Measurements from ENCODE around the gene GIMAP7.
"Not testable (repeated sequence)": the region's sequence is repeated elsewhere in the genome, so short reads cannot be mapped to it uniquely, and the experiment has no call there.

The GIMAP7 gene

GRCh38 chr7:150481922-150482321 lies 32.8 kb upstream of the GIMAP7 start:
- no peak for TF ChIP-seq ZNF571 (tag by site-specific recombination; IDR thresholded peaks at IDR 0.05)
- TF ChIP-seq TCF7L2 (IDR thresholded peaks at IDR 0.05; ENCODE audit: borderline replicate concordance, low read depth, low read length): no peak
- no peak for TF ChIP-seq ZBTB48 (tag by site-specific recombination; IDR thresholded peaks at IDR 0.05)
- no peak for TF ChIP-seq ZSCAN30 (tag by site-specific recombination; IDR thresholded peaks at IDR 0.05)
- CTCF ChIA-PET: no interaction called here
- Histone ChIP-seq H3K36me3 (ENCODE audit: control insufficient read depth in 2 of 2, insufficient read depth in 1 of 2, low read length in 2 of 2) (no peaks in the 10 kb centered on the region), H3K27ac (ENCODE audit: extremely low read depth, low read depth, low read length) (no peak overlapping the region), H3K9me3 (ENCODE audit: control insufficient read depth, insufficient read depth, low read depth, low read length) (no peaks in the 10 kb centered on the region), H3K4me3 (ENCODE audit: low read depth, low read length) (no peak overlapping the region), H3K4me1 (ENCODE audit: control insufficient read depth, insufficient read depth, low read length) (no peaks in the 10 kb centered on the region)
- POLR2A ChIA-PET: no interaction called here

- H3K36me3 ChIP-seq (ENCODE audit: control insufficient read depth in 2 of 2, insufficient read depth in 1 of 2, low read length in 2 of 2); H3K9me3 ChIP-seq (ENCODE audit: control insufficient read depth, insufficient read depth, low read depth, low read length); CTCF ChIA-PET; H3K27ac ChIP-seq (ENCODE audit: extremely low read depth, low read depth, low read length); H3K4me1 ChIP-seq (ENCODE audit: control insufficient read depth, insufficient read depth, low read length); H3K4me3 ChIP-seq (ENCODE audit: low read depth, low read length): not testable (repeated sequence)
- POLR2A ChIA-PET: interaction anchor here (0.6 kb wide), 1 partner anchor 425 kb away, joined by 3 read pairs; no protein-coding TSS in a partner anchor
Observed at GRCh38 chr7:150483514-150483913, 31.2 kb upstream of the GIMAP7 start.

- CTCF ChIA-PET; H3K4me3 ChIP-seq (ENCODE audit: low read depth, low read length): not testable (repeated sequence)
- POLR2A ChIA-PET: interaction anchor here (0.6 kb wide), 2 partner anchors 425 to 774 kb away, joined by 3 read pairs; no protein-coding TSS in a partner anchor
Observed at GRCh38 chr7:150484071-150484470, 30.6 kb upstream of the GIMAP7 start.

GRCh38 chr7:150487625-150488024 lies 27.0 kb upstream of the GIMAP7 start:
- no peak overlapping the region for H3K4me3 ChIP-seq (ENCODE audit: low read depth, low read length)
- no peaks in the 10 kb centered on the region for H3K36me3 ChIP-seq (ENCODE audit: control insufficient read depth in 2 of 2, insufficient read depth in 1 of 2, low read length in 2 of 2)
- no peak overlapping the region for H3K27ac ChIP-seq (ENCODE audit: extremely low read depth, low read depth, low read length)
- TF ChIP-seq REPIN1 (tag by site-specific recombination; IDR thresholded peaks at IDR 0.05; ENCODE audit: low read depth) (no peak), ZNF341 (tag by site-specific recombination; IDR thresholded peaks at IDR 0.05; ENCODE audit: low read depth) (no peak)
- ChIA-PET CTCF (no interaction called here), POLR2A (no interaction called here)
- H3K4me1 ChIP-seq (ENCODE audit: control insufficient read depth, insufficient read depth, low read length): no peaks in the 10 kb centered on the region
- no peaks in the 10 kb centered on the region for H3K9me3 ChIP-seq (ENCODE audit: control insufficient read depth, insufficient read depth, low read depth, low read length)

More at GRCh38 chr7:150484071-150484470, 30.6 kb upstream of the GIMAP7 start:
- H3K27ac ChIP-seq (ENCODE audit: extremely low read depth, low read depth, low read length); H3K4me1 ChIP-seq (ENCODE audit: control insufficient read depth, insufficient read depth, low read length); H3K36me3 ChIP-seq (ENCODE audit: control insufficient read depth in 2 of 2, insufficient read depth in 1 of 2, low read length in 2 of 2); H3K9me3 ChIP-seq (ENCODE audit: control insufficient read depth, insufficient read depth, low read depth, low read length): not testable (repeated sequence)

GRCh38 chr7:150489782-150490181 lies 24.9 kb upstream of the GIMAP7 start:
- H3K9me3 ChIP-seq (ENCODE audit: control insufficient read depth, insufficient read depth, low read depth, low read length): no peaks in the 10 kb centered on the region
- H3K27ac ChIP-seq (ENCODE audit: extremely low read depth, low read depth, low read length): no peak overlapping the region
- H3K4me1 ChIP-seq (ENCODE audit: control insufficient read depth, insufficient read depth, low read length): no peaks in the 10 kb centered on the region
- TF ChIP-seq ZNF146 (tag by site-specific recombination; IDR thresholded peaks at IDR 0.05) (no peak), ZNF175 (tag by site-specific recombination; IDR thresholded peaks at IDR 0.05) (no peak), YY2 (tag by site-specific recombination; IDR thresholded peaks at IDR 0.05) (no peak), ZNF777 (tag by site-specific recombination; IDR thresholded peaks at IDR 0.05; ENCODE audit: borderline replicate concordance) (no peak), ZNF843 (tag by site-specific recombination; IDR thresholded peaks at IDR 0.05) (no peak), ZNF560 (tag by site-specific recombination; IDR thresholded peaks at IDR 0.05; ENCODE audit: borderline replicate concordance) (no peak), ZNF518A (tag by site-specific recombination; conservative IDR thresholded peaks at IDR 0.05; ENCODE audit: low read depth) (no peak), ZSCAN4 (tag by site-specific recombination; IDR thresholded peaks at IDR 0.05) (no peak), ZBTB26 (tag by site-specific recombination; optimal IDR thresholded peaks at IDR 0.05) (no peak), ZNF112 (tag by site-specific recombination; IDR thresholded peaks at IDR 0.05) (no peak)
- ChIA-PET POLR2A (no interaction called here), CTCF (no interaction called here)
- H3K4me3 ChIP-seq (ENCODE audit: low read depth, low read length): no peak overlapping the region
- H3K36me3 ChIP-seq (ENCODE audit: control insufficient read depth in 2 of 2, insufficient read depth in 1 of 2, low read length in 2 of 2): no peaks in the 10 kb centered on the region
